HL-60 (cell line): ENCODE data around the gene POSTN.

Experiments
- CTCF ChIP-seq: IDR thresholded peaks from one replicate; pipeline ENCODE4 v1.5.1; 2011; ENCODE audit warnings: low read length, control low read depth, inconsistent platforms; ENCODE audit not compliant: insufficient read depth
- GABPA ChIP-seq: IDR thresholded peaks from 2 replicates; pipeline ENCODE4 v1.6.1; 2012; ENCODE audit warnings: low read depth
- POLR2AphosphoS5 ChIP-seq: IDR thresholded peaks from 2 replicates; pipeline ENCODE4 v1.6.1; 2012; ENCODE audit warnings: low read depth
- REST ChIP-seq: IDR thresholded peaks from 2 replicates; pipeline ENCODE4 v1.6.1; 2012; ENCODE audit warnings: low read depth; ENCODE audit not compliant: insufficient replicate concordance
- SPI1 ChIP-seq: IDR thresholded peaks from 2 replicates; pipeline ENCODE4 v1.6.1; 2012; ENCODE audit warnings: low read depth, mild to moderate bottlenecking, borderline replicate concordance

- no peak for TF ChIP-seq CTCF
- no peak for TF ChIP-seq GABPA
- TF ChIP-seq POLR2AphosphoS5, result no peak
- TF ChIP-seq SPI1, result no peak
- TF ChIP-seq REST, result no peak
These were observed 64.4 kb downstream of the POSTN start for GRCh38 chr13:37534181-37534580.
